Epithelial cell of proximal tubule (primary cell): ENCODE results near the gene SUMO2. TPM values are rescaled to one million over a fixed set of nuclear protein-coding genes. Genes with fewer than 3 reads are reported as not detected.

ENCODE experiments used
- DNase-seq: peaks from one replicate; pipeline ENCODE4 v3.0.0-alpha.2; 2011; ENCODE audit warnings: low read depth
- H3K4me3 ChIP-seq: 2 replicates; pipeline ENCODE4 v1.5.1; 2011; ENCODE audit warnings: low read depth, mild to moderate bottlenecking, low read length
- CTCF ChIP-seq: conservative IDR thresholded peaks from 2 replicates; pipeline ENCODE4 v1.5.1; 2012; ENCODE audit warnings: low read depth, mild to moderate bottlenecking, low read length
- total RNA-seq: library from RNA; depleted of rRNA; stranded (reverse); fragments of >200 nt; gene quantifications from 2 replicates; pipeline ENCODE4 v1.2.3, GENCODE V29; 2015

The SUMO2 gene
- total RNA-seq, 1 donor from 2014 or later, result 166 TPM

GRCh38 chr17:75116737-75117136 lies 66.0 kb downstream of the SUMO2 start:
- no peak for TF ChIP-seq CTCF
- H3K4me3 ChIP-seq, result no peak overlapping the region

More at GRCh38 chr17:75116737-75117136, 66.0 kb downstream of the SUMO2 start:
- no peak for DNase-seq

Other genes with a start within 250 kb of the SUMO2 start
- gene OTOP3, start 247.1 kb downstream of the SUMO2 start, total RNA-seq, result not detected in 2 replicates
- gene HID1, start 210.2 kb downstream of the SUMO2 start, total RNA-seq, result 9.0 and 19.1 TPM in 2 replicates
- gene CDR2L, start 195.3 kb downstream of the SUMO2 start, total RNA-seq, result 38.9 and 64.4 TPM in 2 replicates
- gene MRPL58, start 170.3 kb downstream of the SUMO2 start, total RNA-seq, result 52.2 and 113 TPM in 2 replicates
- 232 and 360 TPM in 2 replicates for gene ATP5PD, start 136.0 kb downstream of the SUMO2 start, total RNA-seq
- 15.8 and 19.2 TPM in 2 replicates for gene KCTD2, start 135.7 kb downstream of the SUMO2 start, total RNA-seq
- gene SLC16A5, start 95.0 kb downstream of the SUMO2 start, total RNA-seq, result 15.1 and 15.9 TPM in 2 replicates
- gene ARMC7, start 73.0 kb downstream of the SUMO2 start, total RNA-seq, result 8.5 and 12.3 TPM in 2 replicates
- gene NT5C, start 51.2 kb downstream of the SUMO2 start, total RNA-seq, result 139 and 140 TPM in 2 replicates
- 539 and 692 TPM in 2 replicates for gene JPT1, start 28.4 kb downstream of the SUMO2 start, total RNA-seq
- 43.2 and 57.4 TPM in 2 replicates for gene NUP85, start 22.7 kb upstream of the SUMO2 start, total RNA-seq
- gene GGA3, start 78.6 kb upstream of the SUMO2 start, total RNA-seq, result 15.3 and 19.5 TPM in 2 replicates
- gene MRPS7, start 78.9 kb upstream of the SUMO2 start, total RNA-seq, result 91.2 and 95.6 TPM in 2 replicates
- gene MIF4GD, start 88.3 kb upstream of the SUMO2 start, total RNA-seq, result 19.1 and 26.5 TPM in 2 replicates
- gene SLC25A19, start 106.5 kb upstream of the SUMO2 start, total RNA-seq, result 10.5 and 25.7 TPM in 2 replicates
- gene GRB2, start 222.7 kb upstream of the SUMO2 start, total RNA-seq, result 77.5 and 82.8 TPM in 2 replicates